Ureter (tissue), 1 donor: ENCODE measurements around the gene SYT9. TPM values are rescaled to one million over a fixed set of nuclear protein-coding genes. Genes with fewer than 3 reads are reported as not detected.

Experiments used
- DNase-seq: peaks from one replicate; pipeline ENCODE4 v3.0.0-alpha.2; 2020; ENCODE audit warnings: low spot score
- total RNA-seq: library from RNA; stranded (reverse); gene quantifications from one replicate; pipeline ENCODE4 v1.2.4, GENCODE V29; 2023
- donor health status: DM: yes; HTN: yes; CAD: no.

The SYT9 gene
- total RNA-seq, 1 donor from 2014 or later: 0.60 TPM

GRCh38 chr11:7347611-7348431 is 96.1 kb downstream of the SYT9 start:
- no peak for DNase-seq

GRCh38 chr11:7348432-7349304 is 97.0 kb downstream of the SYT9 start:
- no peak for DNase-seq

- DNase-seq: no peak
These were observed 99.5 kb downstream of the SYT9 start for GRCh38 chr11:7351228-7351627.

DNA sequence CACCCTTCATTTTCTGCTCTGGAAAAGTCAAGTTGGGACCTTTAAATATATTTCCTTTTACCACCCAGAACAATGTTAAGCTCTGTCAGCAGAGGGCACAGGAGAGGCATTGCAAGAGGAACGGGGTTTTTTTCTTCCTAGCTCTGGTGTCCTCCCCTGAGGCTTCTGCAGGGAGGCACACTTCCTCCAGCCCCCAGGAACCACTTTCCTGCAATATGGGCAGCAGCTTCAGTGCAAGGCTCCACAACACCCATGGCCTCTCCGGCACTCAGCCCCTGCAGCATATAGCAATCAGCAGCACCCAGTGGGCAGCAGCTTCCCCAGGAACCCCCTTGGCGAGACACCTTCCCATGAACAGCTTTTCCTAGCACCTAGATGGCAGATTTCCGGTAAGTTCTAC is 101.4 kb downstream of the SYT9 start:
- no peak for DNase-seq

DNA sequence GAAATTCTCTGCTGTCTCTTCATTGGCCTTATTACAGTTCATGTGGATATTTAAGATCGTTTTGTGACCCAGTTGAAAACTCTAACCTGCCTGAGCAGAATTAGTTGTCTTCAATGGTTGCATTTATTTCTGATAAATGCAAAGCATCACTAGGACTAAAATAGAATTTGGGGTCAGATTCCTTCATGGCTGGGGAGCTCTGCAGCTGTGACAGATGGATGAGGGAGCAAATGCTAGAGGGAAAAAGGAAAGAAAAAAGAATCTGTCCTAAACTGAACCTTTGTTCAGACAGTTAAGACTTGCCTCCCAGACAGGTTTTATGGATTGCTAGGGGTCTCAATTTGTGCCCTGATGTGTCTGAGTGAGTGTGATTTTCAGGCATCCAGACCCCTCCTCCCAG is 113.0 kb downstream of the SYT9 start:
- DNase-seq: no peak

DNA sequence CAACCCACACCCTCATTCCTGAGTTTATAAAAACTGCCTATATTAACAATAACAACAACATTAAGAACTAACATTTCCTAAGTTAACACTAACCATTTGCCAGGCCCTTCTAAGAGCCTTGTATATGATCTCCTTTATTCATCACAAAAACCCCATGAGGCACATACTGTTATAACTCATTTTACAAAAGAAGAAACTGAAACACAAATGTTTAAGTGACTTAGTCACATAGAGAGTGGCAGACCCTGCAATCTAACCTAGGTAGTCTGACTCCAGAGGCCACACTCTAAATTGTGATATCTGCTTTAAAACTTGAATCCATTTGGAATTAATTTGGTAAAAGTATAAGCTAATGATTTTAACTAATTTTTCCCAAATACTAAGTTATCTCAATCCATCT is 116.1 kb downstream of the SYT9 start:
- DNase-seq: no peak

GRCh38 chr11:7376386-7376785 is 124.7 kb downstream of the SYT9 start:
- no peak for DNase-seq

GRCh38 chr11:7381937-7382336 is 130.2 kb downstream of the SYT9 start:
- no peak for DNase-seq

- no peak for DNase-seq
These were observed 131.7 kb downstream of the SYT9 start for GRCh38 chr11:7383406-7383805.

DNA sequence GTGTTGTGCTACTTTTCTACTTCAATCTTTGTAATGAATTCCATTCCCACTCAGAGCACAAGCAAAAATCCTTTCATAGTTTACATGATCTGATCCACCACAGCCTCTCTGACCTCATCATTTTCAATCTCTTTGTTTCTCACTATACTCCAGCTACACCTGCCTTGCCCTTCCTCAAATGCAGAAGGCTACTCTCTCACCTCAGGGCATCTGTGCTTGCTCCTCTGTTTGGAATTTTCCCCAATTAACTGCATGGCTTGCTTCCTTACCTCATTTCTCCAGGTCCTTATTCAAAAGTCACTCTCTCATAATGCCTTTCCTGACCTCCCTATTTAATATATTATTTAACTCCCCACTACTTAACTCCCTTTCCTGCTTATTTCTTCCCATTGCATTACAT is 133.0 kb downstream of the SYT9 start:
- DNase-seq: no peak

DNA sequence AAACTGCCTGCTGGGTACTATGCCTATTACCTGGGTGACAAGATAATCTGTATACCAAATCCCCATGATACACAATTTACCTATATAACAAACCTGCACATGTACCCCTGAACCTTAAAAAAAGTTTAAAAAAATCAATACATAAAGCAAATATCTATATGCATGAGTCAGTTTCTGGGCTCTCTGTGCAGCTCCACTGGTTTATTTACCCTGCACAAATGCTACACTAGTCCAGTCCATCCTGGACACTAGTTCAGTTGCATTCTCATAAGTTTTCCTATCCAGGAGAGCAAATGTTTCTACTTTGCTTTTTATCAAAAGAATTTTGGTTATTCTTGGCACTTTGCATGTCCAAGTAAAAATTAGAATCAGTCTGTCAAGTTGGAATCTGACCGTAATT is 133.8 kb downstream of the SYT9 start:
- no peak for DNase-seq

GRCh38 chr11:7413961-7414915 is 162.5 kb downstream of the SYT9 start:
- DNase-seq: no peak

- DNase-seq: no peak
These were observed 163.5 kb downstream of the SYT9 start for GRCh38 chr11:7414973-7415817.

DNA sequence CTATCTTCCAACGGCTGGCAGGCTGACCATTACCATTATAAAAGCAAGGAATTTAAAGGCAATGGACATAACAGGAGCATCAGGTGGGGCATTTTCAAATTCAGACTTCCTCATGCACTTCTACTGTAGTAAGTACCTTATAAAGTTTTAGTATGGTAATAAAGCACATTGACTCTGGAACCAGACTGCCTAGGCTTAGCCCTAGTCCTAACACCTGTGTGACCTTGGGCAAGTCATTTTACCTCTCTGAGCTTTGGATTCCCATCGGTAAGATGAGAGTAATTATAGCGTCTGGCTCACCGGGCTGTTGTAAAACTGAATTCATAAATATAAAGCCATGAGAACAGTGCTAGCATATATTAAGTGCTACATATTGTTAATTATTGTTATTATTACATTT is 164.4 kb downstream of the SYT9 start:
- DNase-seq: no peak

GRCh38 chr11:7417328-7417727 is 165.6 kb downstream of the SYT9 start:
- no peak for DNase-seq

GRCh38 chr11:7418061-7418460 is 166.4 kb downstream of the SYT9 start:
- no peak for DNase-seq

DNA sequence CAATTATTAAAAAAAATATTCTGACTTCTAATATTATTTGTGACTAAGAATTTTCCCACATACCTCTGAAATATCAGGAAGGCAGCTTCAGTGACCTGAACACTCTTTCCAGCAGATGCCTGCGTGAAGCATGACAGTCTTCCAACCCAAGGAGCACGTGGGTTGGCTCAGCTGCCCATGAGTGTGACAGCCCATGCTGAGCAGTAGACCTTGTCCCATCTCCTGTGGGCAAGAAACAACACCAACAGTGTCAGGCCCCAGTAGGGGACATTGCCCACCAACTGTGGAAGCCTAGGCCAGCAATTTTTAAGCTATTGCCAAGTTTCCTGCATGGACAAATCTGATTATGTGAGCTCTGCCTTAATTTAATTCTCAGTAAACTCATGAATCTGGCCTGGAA is 167.2 kb downstream of the SYT9 start:
- DNase-seq: no peak

- no peak for DNase-seq
These were observed 169.4 kb downstream of the SYT9 start for GRCh38 chr11:7421136-7421535.

DNA sequence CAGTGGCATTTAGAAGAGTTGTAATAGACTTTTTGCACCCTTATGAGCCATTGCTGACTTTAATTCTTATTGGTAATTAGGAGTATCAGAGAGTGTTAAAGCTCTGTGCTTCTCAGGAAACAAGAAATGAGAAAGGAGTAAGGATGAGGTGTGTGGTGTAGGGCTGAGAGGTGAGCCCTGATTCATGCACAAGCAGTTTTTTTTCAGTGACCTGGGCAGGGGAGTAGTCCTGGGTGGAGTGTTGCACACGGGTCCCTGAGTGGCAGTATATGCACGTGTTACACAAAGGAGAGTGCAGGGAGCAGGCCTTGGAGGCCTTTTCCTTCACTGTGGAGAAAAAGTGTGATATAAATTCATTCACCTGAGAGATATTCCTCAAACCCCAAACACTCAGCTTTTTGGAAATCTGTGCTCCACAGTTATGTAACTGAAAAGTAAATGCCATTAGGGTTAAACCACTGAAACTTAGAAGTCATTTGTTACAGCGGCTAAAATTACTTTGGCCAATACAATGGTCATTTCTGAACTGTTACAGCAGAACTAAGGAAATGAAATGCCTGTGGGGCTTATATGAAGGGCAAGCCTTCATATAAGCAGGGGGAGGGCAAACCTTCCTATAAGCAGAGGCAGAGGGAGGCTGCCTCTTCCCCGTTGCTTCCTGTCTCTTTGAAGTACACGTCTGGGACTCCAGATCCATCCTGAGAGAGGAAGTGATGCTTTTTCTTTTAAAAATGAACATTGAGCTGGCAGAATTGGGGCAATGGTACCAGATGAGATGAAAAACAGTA is 171.0 kb downstream of the SYT9 start:
- no peak for DNase-seq

DNA sequence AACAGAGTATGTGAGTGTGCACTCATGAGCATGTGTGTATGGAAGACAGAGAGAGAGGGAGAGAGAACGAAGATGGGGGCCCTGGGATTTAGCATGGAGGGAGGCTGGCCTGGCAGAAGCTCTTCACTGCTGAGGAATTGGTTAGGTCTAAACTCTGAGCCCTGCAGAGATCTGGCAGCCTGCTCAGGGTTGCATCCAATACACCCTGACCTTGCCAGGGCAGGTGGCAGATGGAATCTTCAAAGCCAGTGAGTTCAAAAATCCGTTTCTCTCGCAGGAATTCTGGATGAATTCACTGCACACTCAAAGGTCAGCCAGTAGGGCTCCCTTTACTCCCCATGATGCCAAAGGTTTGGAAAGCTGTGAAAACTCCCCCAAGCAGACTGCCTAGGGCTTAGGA is 172.2 kb downstream of the SYT9 start:
- no peak for DNase-seq
